Measurements from ENCODE around the gene HERPUD1.
"Not testable (repeated sequence)": the region's sequence is repeated elsewhere in the genome, so short reads cannot be mapped to it uniquely, and the experiment has no call there.

Gene HERPUD1

GRCh38 chr16:56967733-56968132 is 35.8 kb downstream of the HERPUD1 start:
- DNase-seq (ENCODE audit: low read depth), result no peak
- H3K4me3 ChIP-seq (ENCODE audit: low read depth, low read length), result no peak overlapping the region
- TF ChIP-seq CTCF (IDR thresholded peaks at IDR 0.05; ENCODE audit: low read depth, low read length, missing control alignments), result no peak

- DNase-seq (ENCODE audit: low read depth), result no peak
- H3K4me3 ChIP-seq (ENCODE audit: low read depth, low read length), result no peak overlapping the region
- TF ChIP-seq CTCF (IDR thresholded peaks at IDR 0.05; ENCODE audit: low read depth, low read length, missing control alignments), result no peak
These were observed 37.8 kb downstream of the HERPUD1 start for GRCh38 chr16:56969769-56970168.

- no peak for TF ChIP-seq CTCF (IDR thresholded peaks at IDR 0.05; ENCODE audit: low read depth, low read length, missing control alignments)
- peak; percentile 47 for DNase-seq (ENCODE audit: low read depth)
- H3K4me3 ChIP-seq (ENCODE audit: low read depth, low read length), result no peak overlapping the region
These were observed 39.2 kb downstream of the HERPUD1 start for GRCh38 chr16:56970934-56971767.

GRCh38 chr16:56971768-56972043 is 39.8 kb downstream of the HERPUD1 start:
- H3K4me3 ChIP-seq (ENCODE audit: low read depth, low read length), result no peak overlapping the region
- no peak for DNase-seq (ENCODE audit: low read depth)
- no peak for TF ChIP-seq CTCF (IDR thresholded peaks at IDR 0.05; ENCODE audit: low read depth, low read length, missing control alignments)

GRCh38 chr16:56972403-56973293 is 40.7 kb downstream of the HERPUD1 start:
- no peak overlapping the region for H3K4me3 ChIP-seq (ENCODE audit: low read depth, low read length)
- no peak for TF ChIP-seq CTCF (IDR thresholded peaks at IDR 0.05; ENCODE audit: low read depth, low read length, missing control alignments)
- no peak for DNase-seq (ENCODE audit: low read depth)

- TF ChIP-seq CTCF (IDR thresholded peaks at IDR 0.05; ENCODE audit: low read depth, low read length, missing control alignments), result no peak
- no peak for DNase-seq (ENCODE audit: low read depth)
- no peak overlapping the region for H3K4me3 ChIP-seq (ENCODE audit: low read depth, low read length)
These were observed 41.4 kb downstream of the HERPUD1 start for GRCh38 chr16:56973294-56973689.

- not testable (repeated sequence) for DNase-seq (ENCODE audit: low read depth); H3K4me3 ChIP-seq (ENCODE audit: low read depth, low read length)
These were observed 42.0 kb downstream of the HERPUD1 start for GRCh38 chr16:56973899-56974298.
